ENCODE results near the gene KLHL29.

DNA sequence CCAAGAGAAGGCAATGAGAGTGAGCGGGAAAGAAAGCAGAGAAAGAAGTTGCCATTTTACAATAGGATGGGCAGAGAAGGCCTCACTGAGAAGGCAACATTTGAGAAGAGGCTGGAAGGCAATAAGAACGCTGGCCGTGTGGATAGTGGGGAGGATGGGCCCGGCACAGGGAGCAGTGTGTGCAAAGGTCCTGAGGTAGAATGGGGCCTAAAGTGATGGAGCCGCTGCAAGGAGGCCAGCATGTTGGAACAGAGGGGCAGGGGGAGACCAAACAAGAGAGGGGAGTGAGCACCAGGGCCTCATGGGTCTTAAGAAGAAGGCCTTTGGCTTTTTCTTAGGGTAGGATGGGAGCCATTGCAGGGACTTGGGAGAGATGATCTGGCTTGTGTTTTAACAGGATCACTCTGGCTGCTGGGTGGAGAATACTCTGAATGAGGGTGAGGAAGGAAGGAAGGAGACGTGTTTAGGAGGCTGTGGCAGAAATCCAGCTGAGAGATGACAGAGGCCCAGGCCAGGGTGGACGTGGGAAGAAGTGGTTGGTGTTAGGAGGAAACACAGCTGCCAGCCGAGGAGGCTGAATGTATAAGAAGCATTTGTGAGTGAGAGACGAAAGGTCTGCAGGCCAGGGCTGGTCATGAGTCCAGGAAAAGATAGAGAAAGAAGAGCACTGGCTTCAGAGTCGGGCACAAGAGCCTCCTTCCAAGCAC lies 159.8 kb downstream of the KLHL29 start:
- TF ChIP-seq, protein P1, sequence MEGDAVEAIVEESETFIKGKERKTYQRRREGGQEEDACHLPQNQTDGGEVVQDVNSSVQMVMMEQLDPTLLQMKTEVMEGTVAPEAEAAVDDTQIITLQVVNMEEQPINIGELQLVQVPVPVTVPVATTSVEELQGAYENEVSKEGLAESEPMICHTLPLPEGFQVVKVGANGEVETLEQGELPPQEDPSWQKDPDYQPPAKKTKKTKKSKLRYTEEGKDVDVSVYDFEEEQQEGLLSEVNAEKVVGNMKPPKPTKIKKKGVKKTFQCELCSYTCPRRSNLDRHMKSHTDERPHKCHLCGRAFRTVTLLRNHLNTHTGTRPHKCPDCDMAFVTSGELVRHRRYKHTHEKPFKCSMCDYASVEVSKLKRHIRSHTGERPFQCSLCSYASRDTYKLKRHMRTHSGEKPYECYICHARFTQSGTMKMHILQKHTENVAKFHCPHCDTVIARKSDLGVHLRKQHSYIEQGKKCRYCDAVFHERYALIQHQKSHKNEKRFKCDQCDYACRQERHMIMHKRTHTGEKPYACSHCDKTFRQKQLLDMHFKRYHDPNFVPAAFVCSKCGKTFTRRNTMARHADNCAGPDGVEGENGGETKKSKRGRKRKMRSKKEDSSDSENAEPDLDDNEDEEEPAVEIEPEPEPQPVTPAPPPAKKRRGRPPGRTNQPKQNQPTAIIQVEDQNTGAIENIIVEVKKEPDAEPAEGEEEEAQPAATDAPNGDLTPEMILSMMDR (IDR thresholded peaks at IDR 0.05; ENCODE audit: low read depth, low read length, missing input control): no peak
- TF ChIP-seq JUND (IDR thresholded peaks at IDR 0.05): no peak
- no peak for TF ChIP-seq RAD21 (IDR thresholded peaks at IDR 0.05)

Data from liver (tissue), 3 donors.